SK-N-SH (cell line): ENCODE measurements around the gene IGF2BP2. TPM values are rescaled to one million over a fixed set of nuclear protein-coding genes. Genes with fewer than 3 reads are reported as not detected.

Experiments
- CTCF ChIA-PET: fragments of 300-600, 350-600 bp; formaldehyde crosslinking; extraction: SDS; loops from one replicate; lab custom pipeline; 2021; lab: Yijun Ruan, JAX
- POLR2A ChIA-PET: fragments of 350-600 bp; sonication (Branson Sonifier 250); formaldehyde crosslinking; extraction: SDS; loops from one replicate; lab custom pipeline; 2020; ENCODE audit warnings: antibody characterized with exemption, inconsistent platforms; lab: Yijun Ruan, JAX
- DNase-seq: peaks from one replicate; pipeline ENCODE4 v3.0.0; 2012
- H2AFZ ChIP-seq: fragments of 200-600 bp; sonication (generic); 2 replicates; pipeline ENCODE4 v1.8.1; 2016; ENCODE audit warnings: antibody characterized with exemption, mild to moderate bottlenecking, low read depth
- H3F3A ChIP-seq: fragments of 200-600 bp; sonication (generic); replicated peaks from 2 replicates; pipeline ENCODE3; 2016; ENCODE audit warnings: antibody characterized with exemption, mild to moderate bottlenecking; ENCODE audit not compliant: insufficient read depth
- H3K27ac ChIP-seq, 2 experiments: fragments of 200-500 bp in 1 of 2; fragments of 200-600 bp in 1 of 2; sonication (Bioruptor generic) in 1 of 2; sonication (generic), shearing (Covaris generic) in 1 of 2; 2 replicates each; pipeline versions ENCODE4 v1.5.1 to v1.6.1; 2014 to 2016; ENCODE audit warnings: low read depth in 2 of 2, inconsistent platforms in 1 of 2, low read length in 1 of 2, mild to moderate bottlenecking in 1 of 2, mixed read lengths in 1 of 2
- H3K27me3 ChIP-seq: fragments of 200-600 bp; sonication (generic), shearing (Covaris generic); 2 replicates; pipeline ENCODE4 v1.6.1; 2016; ENCODE audit warnings: mixed run types; ENCODE audit not compliant: insufficient read depth
- H3K36me3 ChIP-seq, 2 experiments: fragments of 200-500 bp in 1 of 2; fragments of 200-600 bp in 1 of 2; sonication (Bioruptor generic) in 1 of 2; sonication (generic) in 1 of 2; replicated peaks in 1 of 2; 2 replicates each; pipeline versions ENCODE3 to v1.5.1; 2014 to 2016; ENCODE audit warnings: low read length in 1 of 2, mild to moderate bottlenecking in 1 of 2; ENCODE audit not compliant: insufficient read depth in 2 of 2, control insufficient read depth in 1 of 2
- H3K4me1 ChIP-seq, 2 experiments: fragments of 200-500 bp in 1 of 2; fragments of 200-600 bp in 1 of 2; sonication (Bioruptor generic) in 1 of 2; sonication (generic), shearing (Covaris generic) in 1 of 2; 2 replicates each; pipeline versions ENCODE4 v1.5.1 to v1.6.1; 2014 to 2016; ENCODE audit warnings: low read depth in 1 of 2, low read length in 1 of 2, mixed run types in 1 of 2; ENCODE audit not compliant: insufficient read depth in 2 of 2, control insufficient read depth in 1 of 2
- H3K4me2 ChIP-seq: fragments of 200-600 bp; sonication (generic), shearing (Covaris generic); 2 replicates; pipeline ENCODE4 v1.6.1; 2017; ENCODE audit warnings: mixed run types
- H3K4me3 ChIP-seq, 2 experiments: fragments of 200-500 bp in 1 of 2; fragments of 200-600 bp in 1 of 2; sonication (Bioruptor generic) in 1 of 2; sonication (generic), shearing (Covaris generic) in 1 of 2; 2 replicates each; pipeline versions ENCODE4 v1.5.1 to v1.8.1; 2014 to 2016; ENCODE audit warnings: low read depth in 2 of 2, inconsistent platforms in 1 of 2, low read length in 1 of 2, mild to moderate bottlenecking in 1 of 2, mixed read lengths in 1 of 2, moderate library complexity in 1 of 2
- H3K79me2 ChIP-seq: fragments of 200-600 bp; sonication (generic); 2 replicates; pipeline ENCODE4 v1.8.1; 2017; ENCODE audit warnings: mild to moderate bottlenecking; ENCODE audit not compliant: insufficient read depth
- H3K9ac ChIP-seq: fragments of 200-600 bp; sonication (generic); 2 replicates; pipeline ENCODE4 v1.6.1; 2017; ENCODE audit warnings: mixed run types
- H3K9me2 ChIP-seq: fragments of 200-600 bp; sonication (generic); 2 replicates; pipeline ENCODE4 v1.6.1; 2017; ENCODE audit warnings: mixed run types
- H3K9me3 ChIP-seq: fragments of 200-600 bp; sonication (generic); 2 replicates; pipeline ENCODE4 v1.6.1; 2017; ENCODE audit warnings: mixed run types, mild to moderate bottlenecking, moderate library complexity
- H4K20me1 ChIP-seq: fragments of 200-600 bp; sonication (generic); 2 replicates; pipeline ENCODE4 v1.6.1; 2017; ENCODE audit warnings: mild to moderate bottlenecking, mixed run types; ENCODE audit not compliant: insufficient read depth
- ELF1 ChIP-seq: IDR thresholded peaks from 2 replicates; pipeline ENCODE4 v1.4.0; 2012
- EP300 ChIP-seq, 2 experiments: IDR thresholded peaks; 2 replicates each; pipeline versions ENCODE4 v1.4.0 to v1.6.1; 2012; ENCODE audit warnings: borderline replicate concordance in 1 of 2, low read depth in 1 of 2, low read length in 1 of 2
- EZH2phosphoT487 ChIP-seq: fragments of 200-600 bp; sonication (generic); IDR thresholded peaks from 2 replicates; pipeline ENCODE4 v1.6.1; 2017; ENCODE audit warnings: low read depth, mixed run types, mild to moderate bottlenecking, antibody characterized with exemption, moderate library complexity, borderline replicate concordance
- FOXJ3 ChIP-seq: sonication (generic); formaldehyde crosslinking; IDR thresholded peaks from 2 replicates; pipeline ENCODE4 v1.5.1; 2020; ENCODE audit warnings: mild to moderate bottlenecking, missing genetic modification reagents
- FOXM1 ChIP-seq: IDR thresholded peaks from 2 replicates; pipeline ENCODE4 v1.4.0; 2012; ENCODE audit warnings: low read depth, mild to moderate bottlenecking
- GATA2 ChIP-seq: sonication (generic); formaldehyde crosslinking; IDR thresholded peaks from 2 replicates; pipeline ENCODE4 v1.5.0; 2020; ENCODE audit warnings: mild to moderate bottlenecking, missing genetic modification reagents
- IRF3 ChIP-seq: fragments of 150-350 bp; IDR thresholded peaks from 2 replicates; pipeline ENCODE4 v1.6.1; 2016; ENCODE audit warnings: mild to moderate bottlenecking, low read depth, low read length
- JUND ChIP-seq: IDR thresholded peaks from 2 replicates; pipeline ENCODE4 v1.4.0; 2012
- MAX ChIP-seq: IDR thresholded peaks from 2 replicates; pipeline ENCODE4 v1.4.0; 2012; ENCODE audit warnings: low read depth
- MEF2A ChIP-seq: IDR thresholded peaks from 2 replicates; pipeline ENCODE4 v1.4.0; 2012; ENCODE audit warnings: low read depth, borderline replicate concordance
- MXI1 ChIP-seq: IDR thresholded peaks from 2 replicates; pipeline ENCODE4 v1.6.1; 2012; ENCODE audit warnings: mild to moderate bottlenecking, low read depth, low read length, improper control_type of control experiment
- NRF1 ChIP-seq: IDR thresholded peaks from 2 replicates; pipeline ENCODE4 v1.6.1; 2012; ENCODE audit warnings: low read depth, mild to moderate bottlenecking, low read length
- PBX3 ChIP-seq: IDR thresholded peaks from 2 replicates; pipeline ENCODE4; 2012
- POLR2AphosphoS5 ChIP-seq: IDR thresholded peaks from 2 replicates; pipeline ENCODE4 v1.6.1; 2012; ENCODE audit warnings: low read depth, low read length
- RAD21 ChIP-seq: IDR thresholded peaks from 2 replicates; pipeline ENCODE4 v1.6.1; 2012; ENCODE audit warnings: mild to moderate bottlenecking, low read length
- REST ChIP-seq: IDR thresholded peaks from 2 replicates; pipeline ENCODE4 v1.6.1; 2012; ENCODE audit warnings: mild to moderate bottlenecking, low read depth, low read length, moderate library complexity
- RFX5 ChIP-seq: IDR thresholded peaks from 2 replicates; pipeline ENCODE4 v1.6.1; 2012; ENCODE audit warnings: mild to moderate bottlenecking, improper control_type of control experiment, low read length
- SIN3A ChIP-seq: IDR thresholded peaks from 2 replicates; pipeline ENCODE4 v1.6.1; 2012; ENCODE audit warnings: low read depth, mild to moderate bottlenecking, low read length, moderate library complexity, borderline replicate concordance
- SMC3 ChIP-seq: IDR thresholded peaks from 2 replicates; pipeline ENCODE4 v1.6.1; 2012; ENCODE audit warnings: low read depth, low read length, improper control_type of control experiment
- TAF1 ChIP-seq: IDR thresholded peaks from 2 replicates; pipeline ENCODE4 v1.6.1; 2012; ENCODE audit warnings: low read depth, mild to moderate bottlenecking, low read length, moderate library complexity, borderline replicate concordance
- TCF12 ChIP-seq: IDR thresholded peaks from 2 replicates; pipeline ENCODE4 v1.4.0; 2012
- TEAD4 ChIP-seq: IDR thresholded peaks from 2 replicates; pipeline ENCODE4 v1.4.0; 2012; ENCODE audit warnings: mild to moderate bottlenecking, borderline replicate concordance; ENCODE audit not compliant: insufficient read depth
- YY1 ChIP-seq: IDR thresholded peaks from 2 replicates; pipeline ENCODE4 v1.4.0; 2012; ENCODE audit warnings: low read depth, mild to moderate bottlenecking
- WGBS: methylation state at CpG from one replicate; pipeline ENCODE4 v1.1.6; 2017; ENCODE audit warnings: low lambda C conversion rate; 5-methylcytosine and 5-hydroxymethylcytosine counted together
- polyA plus RNA-seq, 3 experiments: library from polyadenylated mRNA; depleted of rRNA; stranded (reverse); fragments of >200 nt; gene quantifications; 2 replicates each; pipeline ENCODE4 v1.2.3, GENCODE V29; 2012

The IGF2BP2 gene
- polyA plus RNA-seq, 1 of the 3 experiments (the other 2 are of a cell fraction): 5.4 TPM

GRCh38 chr3:185658943-185659342, 165.9 kb downstream of the IGF2BP2 start (continued):
- TF ChIP-seq REST (no peak), ELF1 (no peak), RAD21 (no peak), GATA2 (CRISPR knock-in tag) (no peak), NRF1 (no peak), FOXJ3 (CRISPR knock-in tag) (no peak), POLR2AphosphoS5 (no peak)

- H3K36me3 ChIP-seq: peaks cover 17 to 35% of the 10 kb centered on the region in 2 experiments
- H3K4me3 ChIP-seq: no peak overlapping the region
- CTCF ChIA-PET: interaction anchor here (1.4 to 6.7 kb wide), 5 partner anchors 14 to 285 kb away, joined by 4 to 194 read pairs (median 51); no protein-coding TSS in a partner anchor
- peaks cover 18% of the 10 kb centered on the region for H4K20me1 ChIP-seq
- H3K9me3 ChIP-seq: no peaks in the 10 kb centered on the region
- H3K9me2 ChIP-seq: no peaks in the 10 kb centered on the region
- H3K27ac ChIP-seq: peak overlapping the region in 1 of 2 experiments; percentile 95; a peak in 2 of 4 replicates
- peaks cover 3 to 52% of the 10 kb centered on the region in 2 experiments; a peak in 3 of 4 replicates for H3K4me1 ChIP-seq
- no peak overlapping the region for H2AFZ ChIP-seq
- peaks cover 17% of the 10 kb centered on the region; the same call in 1 of the 2 replicates for H3K79me2 ChIP-seq
- no peak for DNase-seq
- peak overlapping the region; percentile 46; the same call in 1 of the 2 replicates for H3K9ac ChIP-seq
- POLR2A ChIA-PET: no interaction called here
- H3F3A ChIP-seq: peaks cover 67% of the 10 kb centered on the region
- no peaks in the 10 kb centered on the region for H3K27me3 ChIP-seq
- 16% methylated on average over 8 of the region's 8 CpGs for WGBS
- H3K4me2 ChIP-seq: no peak overlapping the region
- TF ChIP-seq EP300 (IDR thresholded peaks at IDR 0.05; ENCODE audit: borderline replicate concordance in 1 of 2, low read depth in 1 of 2, low read length in 1 of 2) (peak in 1 of 2 experiments; percentile 69; a peak in 2 of 4 replicates), RFX5 (no peak), EZH2phosphoT487 (no peak), REST (peak; percentile 22; the same call in 1 of the 2 replicates), MEF2A (no peak), PBX3 (peak; percentile 66), NRF1 (no peak), FOXJ3 (CRISPR knock-in tag) (no peak), TAF1 (no peak), SMC3 (no peak), TCF12 (peak; percentile 85), YY1 (no peak), MXI1 (no peak), MAX (peak; percentile 77), JUND (peak; percentile 91), TEAD4 (peak; percentile 79), SIN3A (0 out of 2 replicates have a peak, but pooled peaks have one; percentile 19), IRF3 (no peak), FOXM1 (no peak; the same call in 1 of the 2 replicates)
These were observed 166.3 kb downstream of the IGF2BP2 start for GRCh38 chr3:185658504-185658912.
